Uterus (tissue), 4 donors: Measurements from ENCODE around the gene INS. TPM values are rescaled to one million over a fixed set of nuclear protein-coding genes. Genes with fewer than 3 reads are reported as not detected.

Experiments
- DNase-seq, 2 donors: peaks; one replicate each; pipeline ENCODE4 v3.0.0-alpha.2; 2019 to 2020
- H3K27ac ChIP-seq, 2 donors: fragments of 200-600 bp; sonication (generic); 1 replicate in 1 of 2; 2 replicates in 1 of 2; pipeline ENCODE4 v1.5.1; 2016 to 2018
- H3K27me3 ChIP-seq, 2 donors: fragments of 200-600 bp; sonication (generic); one replicate each; pipeline ENCODE4 v1.5.1; 2018 to 2019; ENCODE audit warnings: control low read depth in 1 of 2
- H3K36me3 ChIP-seq, 2 donors: fragments of 200-600 bp; sonication (generic); one replicate each; pipeline ENCODE4 v1.5.1; 2019; ENCODE audit warnings: control low read depth in 1 of 2
- H3K4me1 ChIP-seq, 2 donors: fragments of 200-600 bp; sonication (generic); one replicate each; pipeline ENCODE4 v1.5.1; 2018 to 2019; ENCODE audit warnings: control low read depth in 1 of 2
- H3K4me3 ChIP-seq, 2 donors: fragments of 200-600 bp; sonication (generic); 1 replicate in 1 of 2; 2 replicates in 1 of 2; pipeline ENCODE4 v1.5.1; 2018 to 2019; ENCODE audit warnings: mild to moderate bottlenecking in 1 of 2
- H3K9me3 ChIP-seq, 2 donors: fragments of 200-600 bp; sonication (generic); one replicate each; pipeline ENCODE4 v1.5.1; 2019; ENCODE audit warnings: control low read depth in 1 of 2
- POLR2A ChIP-seq, 2 donors: fragments of 450-650 bp; IDR thresholded peaks; one replicate each; pipeline ENCODE4 v1.6.1; 2016; ENCODE audit warnings: antibody characterized with exemption in 2 of 2, mild to moderate bottlenecking in 1 of 2, moderate library complexity in 1 of 2
- intact Hi-C: fragments of 100-400 bp; cut with DNase I; formaldehyde crosslinking; loops from one replicate; pipeline ENCODE4 v1.15.1; 2023; ENCODE audit warnings: low total_unique reads
- total RNA-seq, 4 donors: library from RNA; depleted of rRNA in 3 of 4; stranded (reverse); fragments of >200 nt in 3 of 4; gene quantifications; one replicate each; pipeline versions ENCODE4 v1.1.0 to v1.2.4, GENCODE V29; 2014 to 2023
- TF ChIP-seq, protein P1 (sequence below), 4 experiments: fragments of 200-600 bp in 2 of 4; fragments of 450-650 bp in 2 of 4; sonication (generic) in 2 of 4; IDR thresholded peaks; one replicate each; pipeline ENCODE4 v1.5.1; 2016 to 2019; ENCODE audit warnings: antibody characterized with exemption in 4 of 4, mild to moderate bottlenecking in 2 of 4, moderate library complexity in 1 of 4
- donor health status: DM: yes; HTN: yes; CAD: no.

The INS gene
- total RNA-seq, 4 donors from 2014 or later: not detected

DNA sequence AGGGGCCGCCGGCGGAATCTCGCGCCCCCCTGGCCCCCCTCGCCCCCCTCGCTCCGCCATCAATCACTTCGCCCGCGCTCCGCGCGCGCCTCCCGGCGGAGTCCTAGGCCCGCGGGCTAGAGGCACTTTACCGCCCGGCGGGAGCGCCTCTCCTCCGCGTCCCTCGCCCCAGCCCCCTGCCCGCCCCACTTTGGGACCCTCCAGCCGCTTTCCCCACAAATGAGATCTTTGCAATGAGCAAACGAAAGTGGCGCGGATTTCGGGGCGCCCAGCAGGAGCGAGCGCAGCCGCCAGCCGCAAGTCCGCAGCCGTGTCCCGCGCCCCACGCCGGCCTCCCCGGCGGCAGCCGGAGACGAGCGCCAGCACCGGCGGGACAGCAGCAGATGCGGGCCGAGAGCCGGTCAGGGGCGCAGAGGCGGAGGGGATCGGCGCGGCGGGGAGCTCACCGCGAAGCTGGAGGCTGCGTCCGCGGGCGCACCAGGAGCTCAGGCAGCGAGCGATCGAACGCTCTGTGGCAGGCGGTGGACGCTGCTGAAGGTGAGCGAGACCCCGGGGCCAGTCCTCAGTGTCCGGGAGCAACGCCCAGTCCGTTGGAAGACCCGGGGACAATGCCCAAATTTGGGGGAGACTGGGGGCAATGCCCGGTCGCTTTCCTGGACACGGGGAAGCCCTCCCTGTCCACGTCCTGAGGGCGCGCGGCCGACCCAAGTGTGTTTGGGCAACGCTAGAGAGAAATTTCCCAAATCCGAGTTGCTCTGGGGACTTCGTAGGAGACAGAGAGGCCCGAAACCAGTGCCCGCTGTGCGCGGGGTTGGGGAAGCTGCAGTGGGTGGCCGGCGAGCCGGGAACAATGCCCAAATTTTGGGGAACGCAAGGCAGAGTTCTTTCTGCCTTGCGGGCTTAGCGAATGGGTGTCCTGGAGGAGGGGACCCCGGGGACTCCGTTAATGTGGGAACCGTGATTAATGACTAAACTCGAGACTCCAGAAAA, 20.3 kb downstream of the INS start:
- peaks cover 15 to 44% of the 10 kb centered on the region in 2 donors for H3K27me3 ChIP-seq
- H3K4me3 ChIP-seq: no peak overlapping the region
- no peaks in the 10 kb centered on the region for H3K9me3 ChIP-seq
- TF ChIP-seq, protein P1, sequence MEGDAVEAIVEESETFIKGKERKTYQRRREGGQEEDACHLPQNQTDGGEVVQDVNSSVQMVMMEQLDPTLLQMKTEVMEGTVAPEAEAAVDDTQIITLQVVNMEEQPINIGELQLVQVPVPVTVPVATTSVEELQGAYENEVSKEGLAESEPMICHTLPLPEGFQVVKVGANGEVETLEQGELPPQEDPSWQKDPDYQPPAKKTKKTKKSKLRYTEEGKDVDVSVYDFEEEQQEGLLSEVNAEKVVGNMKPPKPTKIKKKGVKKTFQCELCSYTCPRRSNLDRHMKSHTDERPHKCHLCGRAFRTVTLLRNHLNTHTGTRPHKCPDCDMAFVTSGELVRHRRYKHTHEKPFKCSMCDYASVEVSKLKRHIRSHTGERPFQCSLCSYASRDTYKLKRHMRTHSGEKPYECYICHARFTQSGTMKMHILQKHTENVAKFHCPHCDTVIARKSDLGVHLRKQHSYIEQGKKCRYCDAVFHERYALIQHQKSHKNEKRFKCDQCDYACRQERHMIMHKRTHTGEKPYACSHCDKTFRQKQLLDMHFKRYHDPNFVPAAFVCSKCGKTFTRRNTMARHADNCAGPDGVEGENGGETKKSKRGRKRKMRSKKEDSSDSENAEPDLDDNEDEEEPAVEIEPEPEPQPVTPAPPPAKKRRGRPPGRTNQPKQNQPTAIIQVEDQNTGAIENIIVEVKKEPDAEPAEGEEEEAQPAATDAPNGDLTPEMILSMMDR (IDR thresholded peaks at IDR 0.05): no peak
- no peak for TF ChIP-seq POLR2A (IDR thresholded peaks at IDR 0.05)
- no peaks in the 10 kb centered on the region for H3K36me3 ChIP-seq
- peaks cover 0 to 20% of the 10 kb centered on the region in 2 donors for H3K4me1 ChIP-seq
- intact Hi-C loops: no loop called here
- DNase-seq: no peak
- H3K27ac ChIP-seq: no peak overlapping the region

GRCh38 chr11:2139621-2140337, 21.2 kb downstream of the INS start:
- intact Hi-C loops: no loop called here
- Histone ChIP-seq H3K4me1 (peaks cover 0 to 20% of the 10 kb centered on the region in 2 donors), H3K27ac (no peak overlapping the region), H3K9me3 (no peaks in the 10 kb centered on the region), H3K4me3 (no peak overlapping the region), H3K36me3 (no peaks in the 10 kb centered on the region), H3K27me3 (peaks cover 15 to 37% of the 10 kb centered on the region in 2 donors)
- DNase-seq: no peak
- TF ChIP-seq, protein P1 (IDR thresholded peaks at IDR 0.05): no peak
- no peak for TF ChIP-seq POLR2A (IDR thresholded peaks at IDR 0.05)

DNA sequence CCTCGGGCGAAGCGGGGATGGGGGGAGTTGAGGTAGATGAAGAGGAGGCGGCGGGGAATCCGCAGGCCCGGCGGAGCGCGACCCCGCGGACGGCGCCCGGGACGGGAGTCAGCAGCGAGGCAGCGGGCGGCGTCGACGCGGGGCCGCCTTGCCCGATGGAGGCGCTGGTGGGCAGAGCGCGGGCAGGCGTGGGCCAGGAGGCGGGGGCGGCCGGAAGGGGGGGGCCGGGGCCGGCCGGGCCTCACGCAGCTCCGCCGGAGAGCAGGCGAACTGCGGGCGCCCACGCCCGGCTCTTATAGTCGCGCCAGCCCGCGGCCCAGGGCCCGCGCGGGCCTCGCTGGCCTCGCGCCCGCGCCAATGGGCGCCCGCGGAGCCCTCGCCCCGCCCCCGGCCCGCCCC, 21.9 kb downstream of the INS start, which contains the start of gene IGF2:
Gene IGF2 (minus strand): TSS at position 267 of the 399 bp plus-strand sequence. CDS start 3,866 bp downstream, outside the sequence.
- peaks cover 0 to 18% of the 10 kb centered on the region in 2 donors for H3K4me1 ChIP-seq
- H3K4me3 ChIP-seq: peak within 1 kb of the TSS in 1 of 2 donors; percentile 35
- H3K36me3 ChIP-seq: no peaks in the 10 kb centered on the region
- no peaks in the 10 kb centered on the region for H3K9me3 ChIP-seq
- H3K27ac ChIP-seq: peak within 1 kb of the TSS in 1 of 2 donors; percentile 56
- TF ChIP-seq POLR2A (IDR thresholded peaks at IDR 0.05): no peak
- TF ChIP-seq, protein P1 (IDR thresholded peaks at IDR 0.05): no peak
- intact Hi-C loops: no loop called here
- peaks cover 12 to 32% of the 10 kb centered on the region in 2 donors for H3K27me3 ChIP-seq
- no peak for DNase-seq

GRCh38 chr11:2138431-2139122, 22.4 kb downstream of the INS start:
- no peaks in the 10 kb centered on the region for H3K9me3 ChIP-seq
- peak overlapping the region in 1 of 2 donors; percentile 56 for H3K27ac ChIP-seq
- H3K4me3 ChIP-seq: peak overlapping the region in 1 of 2 donors; percentile 35
- peaks cover 0 to 14% of the 10 kb centered on the region in 2 donors for H3K4me1 ChIP-seq
- TF ChIP-seq POLR2A (IDR thresholded peaks at IDR 0.05): no peak
- TF ChIP-seq, protein P1 (IDR thresholded peaks at IDR 0.05): no peak
- intact Hi-C loops: no loop called here
- no peak for DNase-seq
- no peaks in the 10 kb centered on the region for H3K36me3 ChIP-seq
- peaks cover 8 to 32% of the 10 kb centered on the region in 2 donors for H3K27me3 ChIP-seq
